ENCODE data around the gene KRT34.

- TF ChIP-seq EZH2 (IDR thresholded peaks at IDR 0.05) (no peak), POLR2AphosphoS5 (IDR thresholded peaks at IDR 0.05; ENCODE audit: low read depth, low read length) (no peak), CTCF (IDR thresholded peaks at IDR 0.05 in 2 of 3, conservative IDR thresholded peaks at IDR 0.05 in 1 of 3; ENCODE audit: borderline replicate concordance in 1 of 3, insufficient read depth in 1 of 3, low read depth in 2 of 3, low read length in 2 of 3) (no peak), POLR2A (IDR thresholded peaks at IDR 0.05; ENCODE audit: borderline replicate concordance, extremely low read depth, insufficient read depth, insufficient read length) (no peak), RAD21 (IDR thresholded peaks at IDR 0.05; ENCODE audit: low read depth) (no peak), YY1 (IDR thresholded peaks at IDR 0.05; ENCODE audit: extremely low read depth, insufficient replicate concordance, low read depth, low read length) (no peak), ZBTB33 (IDR thresholded peaks at IDR 0.05; ENCODE audit: extremely low read depth, insufficient replicate concordance, low read length) (no peak), REST (IDR thresholded peaks at IDR 0.05; ENCODE audit: low read depth) (no peak), MAX (IDR thresholded peaks at IDR 0.05) (no peak)
Measured at GRCh38 chr17:41428591-41429291, 46.6 kb upstream of the KRT34 start.

Data from HCT116 (cell line).